ENCODE measurements around the gene MRTFA. TPM values are rescaled to one million over a fixed set of nuclear protein-coding genes. Genes with fewer than 3 reads are reported as not detected.

MRTFA gene
- total RNA-seq, 4 donors from 2014 or later, result 36.3 to 98.2 (median 78.1) TPM

DNA sequence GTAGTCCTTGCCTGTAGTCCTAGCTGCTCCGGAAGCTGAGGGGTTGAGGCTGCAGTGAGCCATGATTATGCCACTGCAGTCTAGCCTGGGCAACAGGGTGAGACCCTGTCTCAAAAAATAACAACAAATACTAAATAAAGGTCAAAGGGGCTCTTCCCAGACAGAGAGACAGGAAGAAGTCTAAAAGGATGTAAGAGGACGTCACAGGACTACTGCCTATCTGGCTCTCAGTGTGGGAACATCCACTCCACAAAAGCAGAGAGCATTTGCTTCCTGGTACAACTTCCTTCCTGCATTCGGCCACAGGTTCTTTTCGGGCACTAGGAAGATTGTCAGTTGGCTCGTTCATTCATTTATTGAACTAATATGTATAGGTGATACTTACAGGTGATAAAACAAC lies 155.5 kb downstream of the MRTFA start:
- no peaks in the 10 kb centered on the region for H3K4me1 ChIP-seq
- no peak for DNase-seq
- TF ChIP-seq POLR2A (IDR thresholded peaks at IDR 0.05), result no peak
- TF ChIP-seq, protein P1, sequence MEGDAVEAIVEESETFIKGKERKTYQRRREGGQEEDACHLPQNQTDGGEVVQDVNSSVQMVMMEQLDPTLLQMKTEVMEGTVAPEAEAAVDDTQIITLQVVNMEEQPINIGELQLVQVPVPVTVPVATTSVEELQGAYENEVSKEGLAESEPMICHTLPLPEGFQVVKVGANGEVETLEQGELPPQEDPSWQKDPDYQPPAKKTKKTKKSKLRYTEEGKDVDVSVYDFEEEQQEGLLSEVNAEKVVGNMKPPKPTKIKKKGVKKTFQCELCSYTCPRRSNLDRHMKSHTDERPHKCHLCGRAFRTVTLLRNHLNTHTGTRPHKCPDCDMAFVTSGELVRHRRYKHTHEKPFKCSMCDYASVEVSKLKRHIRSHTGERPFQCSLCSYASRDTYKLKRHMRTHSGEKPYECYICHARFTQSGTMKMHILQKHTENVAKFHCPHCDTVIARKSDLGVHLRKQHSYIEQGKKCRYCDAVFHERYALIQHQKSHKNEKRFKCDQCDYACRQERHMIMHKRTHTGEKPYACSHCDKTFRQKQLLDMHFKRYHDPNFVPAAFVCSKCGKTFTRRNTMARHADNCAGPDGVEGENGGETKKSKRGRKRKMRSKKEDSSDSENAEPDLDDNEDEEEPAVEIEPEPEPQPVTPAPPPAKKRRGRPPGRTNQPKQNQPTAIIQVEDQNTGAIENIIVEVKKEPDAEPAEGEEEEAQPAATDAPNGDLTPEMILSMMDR (IDR thresholded peaks at IDR 0.05), result no peak

DNA sequence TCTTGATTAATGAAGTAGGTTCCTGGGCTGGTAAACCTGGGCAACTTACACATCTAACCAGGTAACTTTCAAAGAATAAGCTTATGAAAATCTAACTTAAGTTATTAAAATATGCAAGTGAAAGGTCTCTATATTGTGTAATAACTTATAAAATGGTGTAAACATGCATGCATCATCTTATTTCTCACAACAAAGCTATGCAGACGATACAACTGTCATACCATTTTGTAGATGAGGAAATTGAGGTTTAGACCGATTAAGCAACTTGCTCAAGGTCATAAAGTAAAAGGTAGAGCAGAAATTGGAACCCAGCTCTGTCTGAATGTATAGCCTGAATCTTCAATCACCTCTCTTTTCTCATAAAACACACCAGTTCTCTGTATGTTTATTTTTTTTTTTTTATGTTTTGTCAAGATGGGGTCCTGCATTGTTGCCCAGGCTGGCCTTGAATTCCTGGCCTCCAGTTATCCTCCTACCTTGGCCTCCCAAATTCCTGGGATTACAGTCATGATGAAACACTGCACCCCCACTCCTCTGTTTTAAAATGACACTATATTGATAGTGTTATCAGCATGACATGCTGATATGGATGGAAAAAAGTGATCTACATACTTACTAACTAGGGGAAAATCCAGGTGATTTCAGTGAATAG lies 156.5 kb downstream of the MRTFA start:
- Histone ChIP-seq H3K4me3 (no peak overlapping the region), H3K4me1 (no peaks in the 10 kb centered on the region), H3K9me3 (no peaks in the 10 kb centered on the region), H3K27me3 (no peaks in the 10 kb centered on the region), H3K36me3 (no peaks in the 10 kb centered on the region), H3K27ac (no peak overlapping the region)
- TF ChIP-seq, protein P1 (IDR thresholded peaks at IDR 0.05), result no peak
- TF ChIP-seq POLR2A (IDR thresholded peaks at IDR 0.05), result no peak
- no peak for DNase-seq

More for the DNA sequence above, 155.5 kb downstream of the MRTFA start:
- H3K9me3 ChIP-seq, result no peaks in the 10 kb centered on the region
- no peaks in the 10 kb centered on the region for H3K36me3 ChIP-seq
- no peak overlapping the region for H3K27ac ChIP-seq
- H3K4me3 ChIP-seq, result no peak overlapping the region
- no peaks in the 10 kb centered on the region for H3K27me3 ChIP-seq

DNA sequence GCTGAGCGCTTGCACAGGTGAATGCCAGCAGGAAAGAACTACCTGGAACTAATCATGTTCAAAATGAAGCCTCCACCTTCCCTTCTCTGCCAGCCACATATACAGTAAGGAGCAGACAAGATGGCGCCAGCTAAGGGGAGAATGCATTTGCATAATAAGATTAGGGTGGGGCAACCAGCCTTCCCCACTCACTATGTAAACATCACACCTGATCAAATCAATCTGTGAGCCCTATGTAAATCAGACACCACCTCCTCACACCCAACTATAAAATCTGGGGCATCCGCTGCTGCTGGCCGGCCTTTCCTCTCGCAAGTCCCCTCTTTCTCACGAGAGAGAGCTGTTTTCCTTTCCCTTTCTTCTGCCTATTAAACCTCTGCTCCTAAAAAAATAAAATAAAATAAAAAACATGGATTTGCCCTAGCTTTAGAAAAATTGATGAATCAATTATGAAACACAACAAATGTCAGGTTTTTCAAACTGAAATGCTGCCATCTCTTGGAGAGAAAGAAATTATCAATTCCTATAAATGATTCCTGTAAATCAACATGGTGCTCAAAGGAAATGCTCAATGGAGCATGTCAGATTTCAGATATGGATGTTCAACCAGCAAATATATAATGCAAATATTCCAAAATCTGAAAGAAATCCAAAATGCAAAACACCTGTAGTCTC lies 157.3 kb downstream of the MRTFA start:
- Histone ChIP-seq H3K9me3 (no peaks in the 10 kb centered on the region), H3K36me3 (no peaks in the 10 kb centered on the region), H3K4me1 (no peaks in the 10 kb centered on the region), H3K27me3 (no peaks in the 10 kb centered on the region), H3K4me3 (no peak overlapping the region), H3K27ac (no peak overlapping the region)
- TF ChIP-seq POLR2A (IDR thresholded peaks at IDR 0.05), result no peak
- TF ChIP-seq, protein P1 (IDR thresholded peaks at IDR 0.05), result no peak
- DNase-seq, result no peak

DNA sequence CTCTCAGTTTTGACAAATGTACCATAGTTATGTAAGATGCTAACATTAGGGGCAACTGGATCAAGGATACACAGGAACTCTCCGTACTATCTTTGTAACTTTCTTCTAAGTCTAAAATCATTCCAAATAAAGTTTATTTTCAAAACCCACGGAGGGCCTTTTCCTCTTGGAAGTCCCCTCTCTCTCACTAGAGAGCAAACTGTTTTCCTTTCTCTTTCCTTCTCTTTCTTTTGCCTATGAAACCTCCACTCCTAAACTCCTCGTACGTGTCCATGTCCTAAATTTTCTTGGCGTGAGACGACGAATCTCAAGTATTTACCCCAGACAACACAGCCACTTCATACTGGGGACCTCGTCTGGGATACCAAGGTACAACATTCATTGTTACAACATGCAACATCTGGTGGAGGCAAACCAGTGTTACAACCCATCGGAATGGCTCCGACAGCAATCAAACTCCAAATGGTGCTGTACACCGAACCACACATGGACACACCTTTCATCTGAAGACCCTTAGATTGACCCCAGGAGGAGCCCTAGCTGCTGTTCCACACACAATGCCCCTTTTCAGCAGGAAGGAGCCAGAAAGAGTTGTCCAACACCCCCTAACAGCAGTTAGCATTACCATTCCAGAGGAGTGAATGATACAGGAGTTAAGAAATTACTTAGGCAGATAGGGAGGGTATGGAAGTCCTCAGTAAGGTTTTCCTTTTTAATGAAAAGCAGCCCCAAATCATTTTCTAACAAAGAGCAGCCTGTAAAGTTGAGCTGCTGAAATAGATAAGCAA lies 158.0 kb downstream of the MRTFA start:
- Histone ChIP-seq H3K27me3 (no peaks in the 10 kb centered on the region), H3K4me1 (no peaks in the 10 kb centered on the region), H3K36me3 (no peaks in the 10 kb centered on the region), H3K9me3 (no peaks in the 10 kb centered on the region), H3K27ac (peak overlapping the region in 1 of 4 donors; percentile 3), H3K4me3 (no peak overlapping the region)
- DNase-seq, result no peak
- no peak for TF ChIP-seq POLR2A (IDR thresholded peaks at IDR 0.05)
- TF ChIP-seq, protein P1 (IDR thresholded peaks at IDR 0.05), result no peak

DNA sequence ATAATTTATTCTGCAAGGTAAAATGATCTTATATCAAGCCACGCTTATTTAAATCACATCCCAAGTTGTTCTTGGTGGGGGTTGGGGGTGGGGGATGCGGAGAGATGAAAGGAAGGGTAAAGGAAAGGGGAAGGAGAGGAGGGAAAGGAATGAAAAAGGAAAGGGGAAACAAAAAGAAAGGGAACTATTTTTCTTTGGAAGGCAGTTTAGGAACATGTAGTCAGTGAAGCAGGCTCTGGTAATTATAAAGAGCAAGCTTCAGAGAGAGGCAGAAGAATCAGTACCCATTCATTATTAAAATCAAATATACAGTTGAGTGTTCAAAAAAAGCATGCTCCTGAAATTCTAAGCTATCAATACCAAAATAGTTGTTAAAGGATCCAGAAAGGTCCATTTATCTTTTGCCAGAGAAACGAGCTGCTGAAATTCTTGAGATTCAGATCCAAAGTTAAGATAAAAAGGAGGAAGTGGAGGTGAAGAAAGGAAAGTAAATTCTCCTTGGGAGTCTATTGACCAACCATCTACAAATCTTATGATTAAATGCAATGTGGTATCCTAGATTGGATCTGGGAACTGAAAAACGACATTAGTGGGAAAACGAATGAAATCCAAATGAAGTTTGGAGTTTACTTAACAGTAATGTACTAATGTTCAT lies 158.7 kb downstream of the MRTFA start:
- Histone ChIP-seq H3K4me1 (no peaks in the 10 kb centered on the region), H3K9me3 (no peaks in the 10 kb centered on the region), H3K4me3 (no peak overlapping the region), H3K27me3 (no peaks in the 10 kb centered on the region), H3K36me3 (no peaks in the 10 kb centered on the region), H3K27ac (no peak overlapping the region)
- TF ChIP-seq, protein P1 (IDR thresholded peaks at IDR 0.05), result no peak
- no peak for TF ChIP-seq POLR2A (IDR thresholded peaks at IDR 0.05)
- DNase-seq, result no peak
